HepG2 (cell line): ENCODE results near the gene GP1BA. TPM values are rescaled to one million over a fixed set of nuclear protein-coding genes. Genes with fewer than 3 reads are reported as not detected.

Experiments used
- ETV6 ChIP-seq: sonication (generic); formaldehyde crosslinking; conservative IDR thresholded peaks from 2 replicates; pipeline ENCODE4 v1.4.0; 2020; ENCODE audit warnings: missing genetic modification reagents
- HIC2 ChIP-seq: sonication (generic); formaldehyde crosslinking; IDR thresholded peaks from 2 replicates; pipeline ENCODE4 v1.9.0; 2022; ENCODE audit warnings: low read depth, missing genetic modification reagents
- PHF21A ChIP-seq: sonication (generic); formaldehyde crosslinking; IDR thresholded peaks from 2 replicates; pipeline ENCODE4 v1.5.0; 2020; ENCODE audit warnings: mild to moderate bottlenecking, missing genetic modification reagents
- POGZ ChIP-seq: sonication (generic); formaldehyde crosslinking; IDR thresholded peaks from 2 replicates; pipeline ENCODE4 v1.4.0; 2020; ENCODE audit warnings: mild to moderate bottlenecking, missing genetic modification reagents
- RBFOX2 ChIP-seq: fragments of 200-400 bp; formaldehyde crosslinking; IDR thresholded peaks from 2 replicates; pipeline ENCODE4 v1.6.1; 2017; ENCODE audit warnings: low read depth, mild to moderate bottlenecking, low read length
- SRF ChIP-seq: IDR thresholded peaks from 2 replicates; pipeline ENCODE4 v1.6.1; 2011; ENCODE audit warnings: mild to moderate bottlenecking, low read depth, low read length, moderate library complexity
- XBP1 ChIP-seq: sonication (generic); formaldehyde crosslinking; IDR thresholded peaks from 2 replicates; pipeline ENCODE4 v1.5.0; 2020; ENCODE audit warnings: missing genetic modification reagents
- ZHX1 ChIP-seq: sonication (generic); formaldehyde crosslinking; IDR thresholded peaks from 2 replicates; pipeline ENCODE4 v1.8.1; 2022; ENCODE audit warnings: low read depth, mild to moderate bottlenecking, missing genetic modification reagents
- ZNF17 ChIP-seq: sonication (generic); formaldehyde crosslinking; IDR thresholded peaks from 2 replicates; pipeline ENCODE4 v1.5.0; 2020; ENCODE audit warnings: mild to moderate bottlenecking, missing genetic modification reagents
- ZNF318 ChIP-seq: sonication (generic); formaldehyde crosslinking; IDR thresholded peaks from 2 replicates; pipeline ENCODE4 v1.4.0; 2020; ENCODE audit warnings: mild to moderate bottlenecking, missing genetic modification reagents
- ZNF704 ChIP-seq: sonication (generic); formaldehyde crosslinking; IDR thresholded peaks from 2 replicates; pipeline ENCODE4 v1.8.1; 2023; ENCODE audit warnings: mild to moderate bottlenecking, inconsistent platforms, moderate library complexity, missing genetic modification reagents, borderline replicate concordance
- ZNF713 ChIP-seq: sonication (generic); formaldehyde crosslinking; IDR thresholded peaks from 2 replicates; pipeline ENCODE4 v1.4.0; 2020; ENCODE audit warnings: mild to moderate bottlenecking, missing genetic modification reagents
- ZNF747 ChIP-seq: sonication (generic); formaldehyde crosslinking; IDR thresholded peaks from 2 replicates; pipeline ENCODE4 v1.8.1; 2023; ENCODE audit warnings: missing genetic modification reagents, mild to moderate bottlenecking, borderline replicate concordance
- polyA plus RNA-seq, 8 experiments: library from polyadenylated mRNA; depleted of rRNA in 3 of 8; stranded (reverse) in 7 of 8; unstranded in 1 of 8; fragments of >200 nt; fragmentation: Illumina TruSeq in 4 of 8; extraction: Trizol in 4 of 8; gene quantifications; 2 replicates each; pipeline versions ENCODE4 v1.2.1 to v1.2.3, GENCODE V29; 2011 to 2016; ENCODE audit warnings: low read depth in 4 of 8, missing spikeins in 1 of 8, mixed read lengths in 1 of 8; ENCODE audit not compliant: insufficient read depth in 1 of 8
- total RNA-seq, 5 experiments: library from RNA; depleted of rRNA; stranded (reverse); fragments of >200 nt; fragmentation: Illumina TruSeq; extraction: Trizol; gene quantifications; 2 replicates each; pipeline ENCODE4 v1.2.3, GENCODE V29; 2016; ENCODE audit warnings: low read depth in 1 of 5

The GP1BA gene
- total and polyA plus RNA-seq, 2 of the 13 experiments (the other 11 are each of a cell fraction or from before 2014, with no cell fraction given) = not detected

GRCh38 chr17:4967539-4968485 lies 35.7 kb downstream of the GP1BA start, which contains the start of gene SPAG7 (continued):
- TF ChIP-seq RBFOX2 (peak; percentile 94), ZNF17 (CRISPR knock-in tag) (no peak), ZNF747 (no peak; the same call in 1 of the 2 replicates), ZNF318 (no peak), ZNF704 (CRISPR knock-in tag) (0 out of 2 replicates have a peak, but pooled peaks have one; percentile 40), ZHX1 (CRISPR knock-in tag) (peak; percentile 93), HIC2 (CRISPR knock-in tag) (peak; percentile 48; the same call in 1 of the 2 replicates), XBP1 (CRISPR knock-in tag) (no peak), ZNF713 (CRISPR knock-in tag) (no peak), PHF21A (CRISPR knock-in tag) (peak; percentile 17), SRF (peak; percentile 95), ETV6 (0 out of 2 replicates have a peak, but pooled peaks have one; percentile 21), POGZ (CRISPR knock-in tag) (peak; percentile 59; the same call in 1 of the 2 replicates)
